Hepatocyte (in vitro differentiated cells): ENCODE data around the gene CYTH4. TPM values are rescaled to one million over a fixed set of nuclear protein-coding genes. Genes with fewer than 3 reads are reported as not detected.
A peak's percentile ranks its signal among the peaks of the same experiment; 100 is the strongest.

ENCODE experiments used
- DNase-seq: peaks from one replicate; pipeline ENCODE4 v3.0.0-alpha.2; 2016; ENCODE audit warnings: low spot score
- H2AFZ ChIP-seq: fragments of 200-600 bp; sonication (generic); 2 replicates; pipeline ENCODE4 v1.6.0; 2016; ENCODE audit warnings: antibody characterized with exemption, mild to moderate bottlenecking
- H3K27ac ChIP-seq: fragments of 200-600 bp; sonication (generic); 2 replicates; pipeline ENCODE4 v1.5.1; 2016; ENCODE audit warnings: mild to moderate bottlenecking
- H3K27me3 ChIP-seq: fragments of 200-600 bp; sonication (generic); 2 replicates; pipeline ENCODE4 v1.6.1; 2016
- H3K36me3 ChIP-seq: fragments of 200-600 bp; sonication (generic); replicated peaks from 2 replicates; pipeline ENCODE4 v1.5.1; 2016; ENCODE audit warnings: low read depth; ENCODE audit not compliant: insufficient read depth
- H3K4me1 ChIP-seq: fragments of 200-600 bp; sonication (generic); 2 replicates; pipeline ENCODE4 v1.5.1; 2016; ENCODE audit warnings: mild to moderate bottlenecking, moderate library complexity; ENCODE audit not compliant: insufficient read depth
- H3K4me2 ChIP-seq: fragments of 200-600 bp; sonication (generic); 2 replicates; pipeline ENCODE4 v1.6.0; 2016
- H3K4me3 ChIP-seq: fragments of 200-600 bp; sonication (generic); 2 replicates; pipeline ENCODE4 v1.5.1; 2016; ENCODE audit warnings: mild to moderate bottlenecking
- H3K79me2 ChIP-seq: fragments of 200-600 bp; sonication (generic); 2 replicates; pipeline ENCODE4 v1.6.0; 2017; ENCODE audit warnings: mild to moderate bottlenecking
- H3K9me2 ChIP-seq: fragments of 200-600 bp; sonication (generic); replicated peaks from 2 replicates; pipeline ENCODE4 v1.6.0; 2017; ENCODE audit warnings: mild to moderate bottlenecking; ENCODE audit not compliant: insufficient read depth
- H3K9me3 ChIP-seq: fragments of 200-600 bp; sonication (generic); 2 replicates; pipeline ENCODE4 v1.5.1; 2016; ENCODE audit warnings: low read depth, mild to moderate bottlenecking
- H4K20me1 ChIP-seq: fragments of 200-600 bp; sonication (generic); 2 replicates; pipeline ENCODE4 v1.6.0; 2016; ENCODE audit warnings: mild to moderate bottlenecking; ENCODE audit not compliant: insufficient read depth, poor library complexity, severe bottlenecking
- CTCF ChIP-seq: fragments of 200-600 bp; sonication (generic); IDR thresholded peaks from 2 replicates; pipeline ENCODE4 v1.5.1; 2016; ENCODE audit warnings: antibody characterized with exemption, mild to moderate bottlenecking; ENCODE audit not compliant: poor library complexity
- EZH2 ChIP-seq: fragments of 200-600 bp; sonication (generic); IDR thresholded peaks from 2 replicates; pipeline ENCODE4 v1.6.1; 2016; ENCODE audit warnings: antibody characterized with exemption, mild to moderate bottlenecking, borderline replicate concordance
- EZH2phosphoT487 ChIP-seq: fragments of 200-600 bp; sonication (generic); IDR thresholded peaks from one replicate; pipeline ENCODE4 v1.6.1; 2018; ENCODE audit warnings: antibody characterized with exemption, mild to moderate bottlenecking, low read depth, moderate library complexity; ENCODE audit not compliant: unreplicated experiment, severe bottlenecking
- WGBS: methylation state at CpG from one replicate; pipeline ENCODE4 v1.1.6; 2016; ENCODE audit warnings: low lambda C conversion rate; ENCODE audit errors: missing lambda C conversion rate; 5-methylcytosine and 5-hydroxymethylcytosine counted together
- polyA plus RNA-seq: library from polyadenylated mRNA; unstranded; fragments of >200 nt; fragmentation: Nextera tagmentation; extraction: Ambion mirVana; gene quantifications from 2 replicates; pipeline ENCODE4 v1.2.1, GENCODE V29; 2016
- total RNA-seq: library from RNA; depleted of rRNA; stranded (reverse); fragments of >200 nt; gene quantifications from 2 replicates; pipeline ENCODE4 v1.2.3, GENCODE V29; 2014

The CYTH4 gene
- total and polyA plus RNA-seq, 2 experiments from 2014 or later = 0.57 to 0.94 TPM

GRCh38 chr22:37242395-37242918 is 39.9 kb upstream of the CYTH4 start:
- H3K36me3 ChIP-seq = no peaks in the 10 kb centered on the region
- no peak overlapping the region for H3K4me3 ChIP-seq
- H2AFZ ChIP-seq = no peak overlapping the region
- WGBS = 60% methylated on average over 15 of the region's 16 CpGs
- H3K27me3 ChIP-seq = no peaks in the 10 kb centered on the region
- no peak for TF ChIP-seq EZH2phosphoT487
- TF ChIP-seq CTCF = no peak
- TF ChIP-seq EZH2 = no peak
- H3K79me2 ChIP-seq = no peaks in the 10 kb centered on the region
- peaks cover 3% of the 10 kb centered on the region for H3K4me1 ChIP-seq
- no peaks in the 10 kb centered on the region for H4K20me1 ChIP-seq
- no peak overlapping the region for H3K4me2 ChIP-seq
- no peak overlapping the region for H3K27ac ChIP-seq
- H3K9me2 ChIP-seq = no peaks in the 10 kb centered on the region
- DNase-seq = peak; percentile 40
- H3K9me3 ChIP-seq = no peaks in the 10 kb centered on the region

- WGBS = 80% methylated on average over 12 of the region's 12 CpGs
- Histone ChIP-seq H3K27me3 (no peaks in the 10 kb centered on the region), H3K27ac (no peak overlapping the region), H3K4me3 (no peak overlapping the region), H3K36me3 (no peaks in the 10 kb centered on the region), H2AFZ (peak overlapping the region; percentile 9), H4K20me1 (no peaks in the 10 kb centered on the region), H3K4me1 (peaks cover 3% of the 10 kb centered on the region), H3K9me3 (no peaks in the 10 kb centered on the region), H3K9me2 (no peaks in the 10 kb centered on the region), H3K4me2 (peak overlapping the region; percentile 61), H3K79me2 (no peaks in the 10 kb centered on the region)
- TF ChIP-seq EZH2phosphoT487 (no peak), EZH2 (no peak), CTCF (no peak)
- no peak for DNase-seq
These were observed 38.8 kb upstream of the CYTH4 start for GRCh38 chr22:37243402-37244113.

- Histone ChIP-seq H2AFZ (peak within 1 kb of the TSS; percentile 9), H3K27ac (no peak within 1 kb of the TSS)
- peak; percentile 64 for DNase-seq
These were observed 38.0 kb upstream of the CYTH4 start, which contains the start of gene RAC2 for GRCh38 chr22:37244114-37244921. Gene RAC2, minus strand, starts transcription at chr22:37244269. Its CDS starts 121 bp downstream, at chr22:37244148.

More at GRCh38 chr22:37244114-37244921, 38.0 kb upstream of the CYTH4 start, which contains the start of gene RAC2:
- no peaks in the 10 kb centered on the region for H3K9me2 ChIP-seq
- TF ChIP-seq EZH2phosphoT487 (no peak), EZH2 (no peak), CTCF (no peak)
- H3K36me3 ChIP-seq = no peaks in the 10 kb centered on the region
- H3K4me2 ChIP-seq = peak within 1 kb of the TSS; percentile 61
- H4K20me1 ChIP-seq = no peaks in the 10 kb centered on the region
- H3K4me1 ChIP-seq = peaks cover 3% of the 10 kb centered on the region
- no peaks in the 10 kb centered on the region for H3K79me2 ChIP-seq
- H3K9me3 ChIP-seq = no peaks in the 10 kb centered on the region
- H3K27me3 ChIP-seq = no peaks in the 10 kb centered on the region
- 37% methylated on average over 23 of the region's 23 CpGs for WGBS
- no peak within 1 kb of the TSS for H3K4me3 ChIP-seq
